GM12892 (cell line): ENCODE measurements around the gene AURKAIP1.

ENCODE experiments used
- POLR2A ChIP-seq: IDR thresholded peaks from 2 replicates; pipeline ENCODE4 v1.6.1; 2011; ENCODE audit warnings: low read depth, low read length, control low read depth
- POLR2AphosphoS5 ChIP-seq: IDR thresholded peaks from 2 replicates; pipeline ENCODE4 v1.6.1; 2011; ENCODE audit warnings: low read depth, low read length, control low read depth
- TAF1 ChIP-seq: IDR thresholded peaks from 2 replicates; pipeline ENCODE4 v1.6.1; 2011; ENCODE audit warnings: low read depth, mild to moderate bottlenecking, control low read depth, low read length, borderline replicate concordance

DNA sequence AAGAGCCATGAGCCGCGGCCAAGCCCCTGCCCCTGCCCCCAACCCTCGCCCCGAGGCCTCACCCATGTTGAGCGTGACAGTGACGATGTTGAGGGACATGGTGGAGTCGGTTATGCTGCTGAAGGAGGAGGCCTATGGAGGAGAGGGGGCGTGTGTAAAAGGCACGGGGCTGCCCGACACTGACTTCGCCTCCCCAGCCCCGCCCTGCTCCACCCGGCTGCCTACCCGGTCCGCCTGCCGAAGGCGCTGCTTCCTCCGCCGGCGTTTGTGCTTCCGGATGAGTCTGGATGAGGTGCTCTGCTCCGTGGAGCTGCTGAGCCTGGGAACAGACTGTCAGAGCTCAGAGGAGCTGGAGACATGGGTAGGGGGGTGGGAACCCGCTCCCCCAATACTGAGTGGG, 34.8 kb downstream of the AURKAIP1 start:
- TF ChIP-seq POLR2AphosphoS5: no peak
- no peak for TF ChIP-seq POLR2A
- TF ChIP-seq TAF1: no peak
